HepG2 (cell line): ENCODE measurements around the gene PLPPR2.

ENCODE experiments used
- ATF7 ChIP-seq, 2 experiments: fragments of 450-650 bp in 1 of 2; sonication (generic) in 1 of 2; formaldehyde crosslinking in 1 of 2; IDR thresholded peaks; 2 replicates each; pipeline versions ENCODE4 v1.4.0 to v1.6.1; 2016 to 2020; ENCODE audit warnings: antibody characterized with exemption in 1 of 2, mild to moderate bottlenecking in 1 of 2, missing genetic modification reagents in 1 of 2
- JUND ChIP-seq: sonication (generic); formaldehyde crosslinking; IDR thresholded peaks from 2 replicates; pipeline ENCODE4 v1.8.0; 2022; ENCODE audit warnings: mild to moderate bottlenecking, missing genetic modification reagents
- PAF1 ChIP-seq: IDR thresholded peaks from 2 replicates; pipeline ENCODE4 v1.6.1; 2016; ENCODE audit warnings: missing genetic modification reagents, missing compliant biosample characterization
- PAX8 ChIP-seq: sonication (generic); formaldehyde crosslinking; IDR thresholded peaks from 2 replicates; pipeline ENCODE4 v1.8.0; 2022; ENCODE audit warnings: mild to moderate bottlenecking, missing genetic modification reagents, borderline replicate concordance
- POLR2AphosphoS5 ChIP-seq: IDR thresholded peaks from 2 replicates; pipeline ENCODE4 v1.6.1; 2012; ENCODE audit warnings: low read depth, low read length
- SMAD1 ChIP-seq: sonication (generic); formaldehyde crosslinking; IDR thresholded peaks from 2 replicates; pipeline ENCODE4 v1.4.0; 2020; ENCODE audit warnings: missing genetic modification reagents, low read depth, mild to moderate bottlenecking, borderline replicate concordance
- TF ChIP-seq, protein P1 (sequence below): sonication (generic); formaldehyde crosslinking; IDR thresholded peaks from 2 replicates; pipeline ENCODE4 v1.5.1; 2020; ENCODE audit warnings: mild to moderate bottlenecking, missing genetic modification reagents, moderate library complexity
- TF ChIP-seq, protein P2 (sequence below): sonication (generic); formaldehyde crosslinking; IDR thresholded peaks from 2 replicates; pipeline ENCODE4 v1.5.0; 2020; ENCODE audit warnings: mild to moderate bottlenecking, missing genetic modification reagents, moderate library complexity
- TF ChIP-seq, protein P3 (sequence below): sonication (generic); formaldehyde crosslinking; IDR thresholded peaks from 2 replicates; pipeline ENCODE4 v1.4.0; 2020; ENCODE audit warnings: missing genetic modification reagents

GRCh38 chr19:11325544-11325943 is 29.7 kb upstream of the PLPPR2 start:
- TF ChIP-seq POLR2AphosphoS5 (no peak), JUND (CRISPR knock-in tag) (no peak), PAX8 (CRISPR knock-in tag) (no peak), ATF7 (IDR thresholded peaks at IDR 0.05) (no peak), ATF7 (CRISPR knock-in tag; IDR thresholded peaks at IDR 0.05) (no peak), PAF1 (CRISPR knock-in tag) (no peak), SMAD1 (CRISPR knock-in tag) (no peak)
- TF ChIP-seq, protein P1, sequence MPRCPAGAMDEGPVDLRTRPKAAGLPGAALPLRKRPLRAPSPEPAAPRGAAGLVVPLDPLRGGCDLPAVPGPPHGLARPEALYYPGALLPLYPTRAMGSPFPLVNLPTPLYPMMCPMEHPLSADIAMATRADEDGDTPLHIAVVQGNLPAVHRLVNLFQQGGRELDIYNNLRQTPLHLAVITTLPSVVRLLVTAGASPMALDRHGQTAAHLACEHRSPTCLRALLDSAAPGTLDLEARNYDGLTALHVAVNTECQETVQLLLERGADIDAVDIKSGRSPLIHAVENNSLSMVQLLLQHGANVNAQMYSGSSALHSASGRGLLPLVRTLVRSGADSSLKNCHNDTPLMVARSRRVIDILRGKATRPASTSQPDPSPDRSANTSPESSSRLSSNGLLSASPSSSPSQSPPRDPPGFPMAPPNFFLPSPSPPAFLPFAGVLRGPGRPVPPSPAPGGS (CRISPR knock-in tag), result no peak
- TF ChIP-seq, protein P2, sequence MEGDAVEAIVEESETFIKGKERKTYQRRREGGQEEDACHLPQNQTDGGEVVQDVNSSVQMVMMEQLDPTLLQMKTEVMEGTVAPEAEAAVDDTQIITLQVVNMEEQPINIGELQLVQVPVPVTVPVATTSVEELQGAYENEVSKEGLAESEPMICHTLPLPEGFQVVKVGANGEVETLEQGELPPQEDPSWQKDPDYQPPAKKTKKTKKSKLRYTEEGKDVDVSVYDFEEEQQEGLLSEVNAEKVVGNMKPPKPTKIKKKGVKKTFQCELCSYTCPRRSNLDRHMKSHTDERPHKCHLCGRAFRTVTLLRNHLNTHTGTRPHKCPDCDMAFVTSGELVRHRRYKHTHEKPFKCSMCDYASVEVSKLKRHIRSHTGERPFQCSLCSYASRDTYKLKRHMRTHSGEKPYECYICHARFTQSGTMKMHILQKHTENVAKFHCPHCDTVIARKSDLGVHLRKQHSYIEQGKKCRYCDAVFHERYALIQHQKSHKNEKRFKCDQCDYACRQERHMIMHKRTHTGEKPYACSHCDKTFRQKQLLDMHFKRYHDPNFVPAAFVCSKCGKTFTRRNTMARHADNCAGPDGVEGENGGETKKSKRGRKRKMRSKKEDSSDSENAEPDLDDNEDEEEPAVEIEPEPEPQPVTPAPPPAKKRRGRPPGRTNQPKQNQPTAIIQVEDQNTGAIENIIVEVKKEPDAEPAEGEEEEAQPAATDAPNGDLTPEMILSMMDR (CRISPR knock-in tag), result no peak
- TF ChIP-seq, protein P3, sequence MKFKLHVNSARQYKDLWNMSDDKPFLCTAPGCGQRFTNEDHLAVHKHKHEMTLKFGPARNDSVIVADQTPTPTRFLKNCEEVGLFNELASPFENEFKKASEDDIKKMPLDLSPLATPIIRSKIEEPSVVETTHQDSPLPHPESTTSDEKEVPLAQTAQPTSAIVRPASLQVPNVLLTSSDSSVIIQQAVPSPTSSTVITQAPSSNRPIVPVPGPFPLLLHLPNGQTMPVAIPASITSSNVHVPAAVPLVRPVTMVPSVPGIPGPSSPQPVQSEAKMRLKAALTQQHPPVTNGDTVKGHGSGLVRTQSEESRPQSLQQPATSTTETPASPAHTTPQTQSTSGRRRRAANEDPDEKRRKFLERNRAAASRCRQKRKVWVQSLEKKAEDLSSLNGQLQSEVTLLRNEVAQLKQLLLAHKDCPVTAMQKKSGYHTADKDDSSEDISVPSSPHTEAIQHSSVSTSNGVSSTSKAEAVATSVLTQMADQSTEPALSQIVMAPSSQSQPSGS (CRISPR knock-in tag), result no peak
